ENCODE results near the gene HOXD4.

DNA sequence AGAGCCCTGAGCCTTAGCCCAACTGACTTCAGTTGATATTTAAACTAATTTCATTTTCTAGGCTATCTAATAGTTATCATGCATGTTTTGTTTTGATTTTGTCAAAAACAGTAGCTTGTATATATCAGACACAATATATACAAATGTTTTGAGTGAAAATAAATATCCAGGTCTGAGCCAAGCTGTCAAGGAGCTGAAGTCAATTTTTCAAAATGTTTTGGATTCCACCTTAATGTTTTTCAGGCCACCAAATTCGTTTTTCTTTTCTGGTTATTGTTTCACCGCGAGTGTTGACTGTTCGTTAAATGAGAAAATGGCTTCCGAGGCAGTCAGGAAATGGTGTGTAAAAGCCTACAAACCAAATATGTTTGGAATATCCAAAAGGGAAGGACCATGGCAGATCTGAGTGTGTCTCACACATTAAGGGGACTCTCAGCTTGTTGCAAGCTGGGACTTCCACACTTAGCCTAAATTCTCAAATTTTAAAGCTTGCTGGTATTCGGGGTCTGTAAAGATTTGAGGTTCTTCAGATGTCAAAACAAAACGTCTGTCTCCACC is 49.0 kb upstream of the HOXD4 start:
- TF ChIP-seq, protein P1, sequence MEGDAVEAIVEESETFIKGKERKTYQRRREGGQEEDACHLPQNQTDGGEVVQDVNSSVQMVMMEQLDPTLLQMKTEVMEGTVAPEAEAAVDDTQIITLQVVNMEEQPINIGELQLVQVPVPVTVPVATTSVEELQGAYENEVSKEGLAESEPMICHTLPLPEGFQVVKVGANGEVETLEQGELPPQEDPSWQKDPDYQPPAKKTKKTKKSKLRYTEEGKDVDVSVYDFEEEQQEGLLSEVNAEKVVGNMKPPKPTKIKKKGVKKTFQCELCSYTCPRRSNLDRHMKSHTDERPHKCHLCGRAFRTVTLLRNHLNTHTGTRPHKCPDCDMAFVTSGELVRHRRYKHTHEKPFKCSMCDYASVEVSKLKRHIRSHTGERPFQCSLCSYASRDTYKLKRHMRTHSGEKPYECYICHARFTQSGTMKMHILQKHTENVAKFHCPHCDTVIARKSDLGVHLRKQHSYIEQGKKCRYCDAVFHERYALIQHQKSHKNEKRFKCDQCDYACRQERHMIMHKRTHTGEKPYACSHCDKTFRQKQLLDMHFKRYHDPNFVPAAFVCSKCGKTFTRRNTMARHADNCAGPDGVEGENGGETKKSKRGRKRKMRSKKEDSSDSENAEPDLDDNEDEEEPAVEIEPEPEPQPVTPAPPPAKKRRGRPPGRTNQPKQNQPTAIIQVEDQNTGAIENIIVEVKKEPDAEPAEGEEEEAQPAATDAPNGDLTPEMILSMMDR (conservative IDR thresholded peaks at IDR 0.05; ENCODE audit: low read depth, low read length) = no peak
- TF ChIP-seq, protein P2, sequence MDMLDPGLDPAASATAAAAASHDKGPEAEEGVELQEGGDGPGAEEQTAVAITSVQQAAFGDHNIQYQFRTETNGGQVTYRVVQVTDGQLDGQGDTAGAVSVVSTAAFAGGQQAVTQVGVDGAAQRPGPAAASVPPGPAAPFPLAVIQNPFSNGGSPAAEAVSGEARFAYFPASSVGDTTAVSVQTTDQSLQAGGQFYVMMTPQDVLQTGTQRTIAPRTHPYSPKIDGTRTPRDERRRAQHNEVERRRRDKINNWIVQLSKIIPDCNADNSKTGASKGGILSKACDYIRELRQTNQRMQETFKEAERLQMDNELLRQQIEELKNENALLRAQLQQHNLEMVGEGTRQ (IDR thresholded peaks at IDR 0.05; ENCODE audit: low read depth, low read length) = no peak
- no peak for TF ChIP-seq POLR2A (IDR thresholded peaks at IDR 0.05; ENCODE audit: low read depth, low read length)
- TF ChIP-seq SMC3 (IDR thresholded peaks at IDR 0.05; ENCODE audit: low read depth, low read length) = no peak
- TF ChIP-seq RFX5 (IDR thresholded peaks at IDR 0.05; ENCODE audit: low read depth, low read length) = no peak
- TF ChIP-seq RAD21 (IDR thresholded peaks at IDR 0.05; ENCODE audit: low read length) = no peak
